ENCODE measurements around the gene RAD51B. TPM values are rescaled to one million over a fixed set of nuclear protein-coding genes. Genes with fewer than 3 reads are reported as not detected.

RAD51B gene
- total RNA-seq, 1 experiment from 2014 or later, result 23.3 TPM

- no peak overlapping the region for H3K27ac ChIP-seq (ENCODE audit: low read depth, low read length, poor library complexity, severe bottlenecking)
- no TSS peak for BruUV-seq (replicated peaks)
- no peak for DNase-seq (ENCODE audit: low spot score)
- no peak for TF ChIP-seq EZH2 (IDR thresholded peaks at IDR 0.05; ENCODE audit: borderline replicate concordance, low read depth, low read length, poor library complexity, severe bottlenecking)
- TF ChIP-seq, protein P1, sequence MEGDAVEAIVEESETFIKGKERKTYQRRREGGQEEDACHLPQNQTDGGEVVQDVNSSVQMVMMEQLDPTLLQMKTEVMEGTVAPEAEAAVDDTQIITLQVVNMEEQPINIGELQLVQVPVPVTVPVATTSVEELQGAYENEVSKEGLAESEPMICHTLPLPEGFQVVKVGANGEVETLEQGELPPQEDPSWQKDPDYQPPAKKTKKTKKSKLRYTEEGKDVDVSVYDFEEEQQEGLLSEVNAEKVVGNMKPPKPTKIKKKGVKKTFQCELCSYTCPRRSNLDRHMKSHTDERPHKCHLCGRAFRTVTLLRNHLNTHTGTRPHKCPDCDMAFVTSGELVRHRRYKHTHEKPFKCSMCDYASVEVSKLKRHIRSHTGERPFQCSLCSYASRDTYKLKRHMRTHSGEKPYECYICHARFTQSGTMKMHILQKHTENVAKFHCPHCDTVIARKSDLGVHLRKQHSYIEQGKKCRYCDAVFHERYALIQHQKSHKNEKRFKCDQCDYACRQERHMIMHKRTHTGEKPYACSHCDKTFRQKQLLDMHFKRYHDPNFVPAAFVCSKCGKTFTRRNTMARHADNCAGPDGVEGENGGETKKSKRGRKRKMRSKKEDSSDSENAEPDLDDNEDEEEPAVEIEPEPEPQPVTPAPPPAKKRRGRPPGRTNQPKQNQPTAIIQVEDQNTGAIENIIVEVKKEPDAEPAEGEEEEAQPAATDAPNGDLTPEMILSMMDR (conservative IDR thresholded peaks at IDR 0.05; ENCODE audit: low read depth, low read length), result no peak
- H3K9me3 ChIP-seq (ENCODE audit: low read depth, low read length, poor library complexity, severe bottlenecking), result no peaks in the 10 kb centered on the region
- no peaks in the 10 kb centered on the region for H3K36me3 ChIP-seq (ENCODE audit: insufficient read depth, low read length, poor library complexity, severe bottlenecking)
- intact Hi-C loops (cut with micrococcal nuclease; ENCODE audit: unreplicated experiment), result no loop called here
- no peak overlapping the region for H3K4me3 ChIP-seq (ENCODE audit: low read depth, low read length, poor library complexity, severe bottlenecking)
- CTCF ChIA-PET, result no interaction called here
- POLR2A ChIA-PET (ENCODE audit: low non-redundant PET), result no interaction called here
- peaks cover 29% of the 10 kb centered on the region for H3K4me1 ChIP-seq (ENCODE audit: insufficient read depth, low read length, poor library complexity, severe bottlenecking)
- H3K27me3 ChIP-seq (replicated peaks; ENCODE audit: insufficient read depth, low read depth, low read length, poor library complexity), result no peaks in the 10 kb centered on the region
Measured at GRCh38 chr14:68748691-68749090, 929.1 kb downstream of the RAD51B start.

- Histone ChIP-seq H3K4me3 (ENCODE audit: low read depth, low read length, poor library complexity, severe bottlenecking) (no peak overlapping the region), H3K27me3 (replicated peaks; ENCODE audit: insufficient read depth, low read depth, low read length, poor library complexity) (no peaks in the 10 kb centered on the region), H3K9me3 (ENCODE audit: low read depth, low read length, poor library complexity, severe bottlenecking) (no peaks in the 10 kb centered on the region), H3K36me3 (ENCODE audit: insufficient read depth, low read length, poor library complexity, severe bottlenecking) (no peaks in the 10 kb centered on the region), H3K4me1 (ENCODE audit: insufficient read depth, low read length, poor library complexity, severe bottlenecking) (peaks cover 34% of the 10 kb centered on the region), H3K27ac (ENCODE audit: low read depth, low read length, poor library complexity, severe bottlenecking) (peak overlapping the region; percentile 74)
- BruUV-seq (replicated peaks), result no TSS peak
- POLR2A ChIA-PET (ENCODE audit: low non-redundant PET), result no interaction called here
- intact Hi-C loops (cut with micrococcal nuclease; ENCODE audit: unreplicated experiment), result no loop called here
- TF ChIP-seq, protein P1 (conservative IDR thresholded peaks at IDR 0.05; ENCODE audit: low read depth, low read length), result no peak
- no peak for TF ChIP-seq EZH2 (IDR thresholded peaks at IDR 0.05; ENCODE audit: borderline replicate concordance, low read depth, low read length, poor library complexity, severe bottlenecking)
- CTCF ChIA-PET, result no interaction called here
- peak; percentile 76 for DNase-seq (ENCODE audit: low spot score)
Measured at GRCh38 chr14:68749487-68750475, 930.2 kb downstream of the RAD51B start.

- intact Hi-C loops (cut with micrococcal nuclease; ENCODE audit: unreplicated experiment), result no loop called here
- no peaks in the 10 kb centered on the region for H3K9me3 ChIP-seq (ENCODE audit: low read depth, low read length, poor library complexity, severe bottlenecking)
- H3K36me3 ChIP-seq (ENCODE audit: insufficient read depth, low read length, poor library complexity, severe bottlenecking), result no peaks in the 10 kb centered on the region
- POLR2A ChIA-PET (ENCODE audit: low non-redundant PET), result interaction anchor here (0.9 kb wide), 1 partner anchor 69 kb away, joined by 3 read pairs; no protein-coding TSS in a partner anchor
- peaks cover 31% of the 10 kb centered on the region for H3K4me1 ChIP-seq (ENCODE audit: insufficient read depth, low read length, poor library complexity, severe bottlenecking)
- no peak overlapping the region for H3K4me3 ChIP-seq (ENCODE audit: low read depth, low read length, poor library complexity, severe bottlenecking)
- no peak overlapping the region for H3K27ac ChIP-seq (ENCODE audit: low read depth, low read length, poor library complexity, severe bottlenecking)
- BruUV-seq (replicated peaks), result no TSS peak
- no peak for TF ChIP-seq EZH2 (IDR thresholded peaks at IDR 0.05; ENCODE audit: borderline replicate concordance, low read depth, low read length, poor library complexity, severe bottlenecking)
- TF ChIP-seq, protein P1 (conservative IDR thresholded peaks at IDR 0.05; ENCODE audit: low read depth, low read length), result no peak
- H3K27me3 ChIP-seq (replicated peaks; ENCODE audit: insufficient read depth, low read depth, low read length, poor library complexity), result no peaks in the 10 kb centered on the region
- CTCF ChIA-PET, result no interaction called here
- DNase-seq (ENCODE audit: low spot score), result no peak
Measured at GRCh38 chr14:68752271-68753006, 932.9 kb downstream of the RAD51B start.

All from A673 (cell line).